Endothelial cell of umbilical vein (primary cell): ENCODE results near the gene EPS8. TPM values are rescaled to one million over a fixed set of nuclear protein-coding genes. Genes with fewer than 3 reads are reported as not detected.
A peak's percentile ranks its signal among the peaks of the same experiment; 100 is the strongest.

Experiments
- BruUV-seq: library from RNA; stranded (reverse); fragments of 400-500 nt; replicated peaks from 2 replicates; lab custom pipeline; 2021; lab: Mats Ljungman, UMichigan
- CTCF ChIA-PET: fragments of 300-600, 350-600 bp; sonication (Branson Sonifier 250); formaldehyde crosslinking; loops from one replicate; lab custom pipeline; 2021; ENCODE audit warnings: antibody characterized with exemption, inconsistent platforms; lab: Charles Lee
- POLR2A ChIA-PET: fragments of 300-600, 350-600 bp; sonication (Branson Sonifier 250); formaldehyde crosslinking; loops from one replicate; lab custom pipeline; 2021; ENCODE audit warnings: antibody characterized with exemption, inconsistent platforms; lab: Charles Lee
- DNase-seq: peaks from one replicate; pipeline ENCODE4 v3.0.0-alpha.2; 2011; ENCODE audit warnings: low read depth, low spot score
- FAIRE-seq: peaks from 2 replicates; lab custom pipeline; 2011; peaks lifted over from hg19 to GRCh38; lab: Jason Lieb, UNC
- H2AFZ ChIP-seq: 2 replicates; pipeline ENCODE4 v1.6.0; 2012; ENCODE audit warnings: low read depth, low read length, control low read depth, inconsistent platforms
- H3K27ac ChIP-seq: 2 replicates; pipeline ENCODE4 v1.5.1; 2011; ENCODE audit warnings: low read depth, mild to moderate bottlenecking, control low read depth, low read length, moderate library complexity; ENCODE audit not compliant: insufficient read depth
- H3K27me3 ChIP-seq, 2 experiments: 2 replicates each; pipeline versions ENCODE4 v1.6.0 to v1.6.1; 2011; ENCODE audit warnings: low read length in 2 of 2, mixed read lengths in 1 of 2; ENCODE audit not compliant: control insufficient read depth in 2 of 2, insufficient read depth in 2 of 2
- H3K36me3 ChIP-seq, 2 experiments: 2 replicates in 1 of 2; 3 replicates in 1 of 2; pipeline ENCODE4 v1.5.1; 2011; ENCODE audit warnings: low read length in 2 of 2, mild to moderate bottlenecking in 1 of 2, moderate library complexity in 1 of 2; ENCODE audit not compliant: control insufficient read depth in 2 of 2, insufficient read depth in 2 of 2; ENCODE audit errors: extremely low read depth in 1 of 2
- H3K4me1 ChIP-seq: 3 replicates; pipeline ENCODE4 v1.5.1; 2011; ENCODE audit warnings: mild to moderate bottlenecking, low read length; ENCODE audit not compliant: control insufficient read depth, insufficient read depth; ENCODE audit errors: extremely low read depth
- H3K4me2 ChIP-seq: 2 replicates; pipeline ENCODE4 v1.6.1; 2011; ENCODE audit warnings: low read length, control low read depth, mixed read lengths; ENCODE audit not compliant: insufficient read depth
- H3K4me3 ChIP-seq, 3 experiments: fragments of 200-600 bp in 1 of 3; sonication (generic), shearing (Covaris generic) in 1 of 3; replicated peaks in 1 of 3; 2 replicates each; pipeline ENCODE4 v1.5.1; 2011 to 2016; ENCODE audit warnings: control low read depth in 3 of 3, low read length in 3 of 3, mild to moderate bottlenecking in 2 of 3, inconsistent platforms in 1 of 3, low read depth in 1 of 3, moderate library complexity in 1 of 3; ENCODE audit not compliant: insufficient read depth in 1 of 3
- H3K79me2 ChIP-seq: 2 replicates; pipeline ENCODE4 v1.6.0; 2012; ENCODE audit warnings: low read length, inconsistent platforms; ENCODE audit not compliant: control insufficient read depth, insufficient read depth
- H3K9ac ChIP-seq: replicated peaks from 2 replicates; pipeline ENCODE3; 2011; ENCODE audit warnings: low read length, control low read depth; ENCODE audit not compliant: insufficient read depth; ENCODE audit errors: extremely low read depth
- H3K9me1 ChIP-seq: replicated peaks from 3 replicates; pipeline ENCODE4 v1.6.0; 2011; ENCODE audit warnings: mild to moderate bottlenecking, low read length; ENCODE audit not compliant: control insufficient read depth, insufficient read depth; ENCODE audit errors: extremely low read depth
- H3K9me3 ChIP-seq: replicated peaks from 2 replicates; pipeline ENCODE4 v1.5.1; 2012; ENCODE audit warnings: low read length, inconsistent platforms; ENCODE audit not compliant: control insufficient read depth, insufficient read depth
- H4K20me1 ChIP-seq: replicated peaks from 2 replicates; pipeline ENCODE3; 2011; ENCODE audit warnings: mild to moderate bottlenecking, low read length; ENCODE audit not compliant: control insufficient read depth, insufficient read depth; ENCODE audit errors: extremely low read depth
- EZH2 ChIP-seq: IDR thresholded peaks from 2 replicates; pipeline ENCODE4 v1.6.1; 2012; ENCODE audit warnings: borderline replicate concordance, low read depth, mild to moderate bottlenecking, moderate library complexity, low read length, inconsistent platforms; ENCODE audit not compliant: severe bottlenecking
- FOS ChIP-seq: IDR thresholded peaks from 2 replicates; pipeline ENCODE4 v1.6.1; 2011; ENCODE audit warnings: mild to moderate bottlenecking, low read length, moderate library complexity, borderline replicate concordance; ENCODE audit not compliant: insufficient read depth
- GATA2 ChIP-seq: IDR thresholded peaks from 2 replicates; pipeline ENCODE4 v1.7.0; 2011; ENCODE audit warnings: low read depth, mild to moderate bottlenecking, moderate library complexity, mixed read lengths, low read length; ENCODE audit not compliant: insufficient read length, insufficient read depth
- JUN ChIP-seq: IDR thresholded peaks from 2 replicates; pipeline ENCODE4 v1.6.1; 2011; ENCODE audit warnings: borderline replicate concordance, low read depth; ENCODE audit not compliant: insufficient read length, insufficient read depth
- MYC ChIP-seq: IDR thresholded peaks from one replicate; pipeline ENCODE4 v1.6.1; 2011; ENCODE audit warnings: mild to moderate bottlenecking, low read depth, low read length
- POLR2A ChIP-seq: IDR thresholded peaks from 2 replicates; pipeline ENCODE4 v1.6.1; 2012; ENCODE audit warnings: low read depth, mild to moderate bottlenecking, control low read depth, low read length
- POLR2AphosphoS5 ChIP-seq: IDR thresholded peaks from 2 replicates; pipeline ENCODE4 v1.6.1; 2012; ENCODE audit warnings: low read depth, mild to moderate bottlenecking, control low read depth, low read length, moderate library complexity; ENCODE audit not compliant: insufficient read depth
- dilution Hi-C: fragments of 300-500 bp; cut with MboI; formaldehyde crosslinking; loops from one replicate; pipeline ENCODE4 v1.15.0; 2019; ENCODE audit warnings: low sequenced_read_pairs; ENCODE audit not compliant: extremely low pct_ligation_motif_present
- intact Hi-C: fragments of 100-400 bp; cut with micrococcal nuclease; formaldehyde crosslinking; loops from one replicate; pipeline ENCODE4 v1.10.0; 2022
- polyA plus RNA-seq, 4 experiments: library from polyadenylated mRNA; depleted of rRNA in 3 of 4; stranded (reverse) in 3 of 4; unstranded in 1 of 4; fragments of >200 nt; gene quantifications; 2 replicates each; pipeline versions ENCODE4 v1.2.1 to v1.2.3, GENCODE V29; 2011 to 2012; ENCODE audit warnings: missing spikeins in 1 of 4
- total RNA-seq: library from RNA; stranded (reverse); gene quantifications from 2 replicates; pipeline ENCODE4 v1.2.3, GENCODE V29; 2021
- TF ChIP-seq, protein P1 (sequence below), 2 donors: IDR thresholded peaks; 1 replicate in 1 of 2; 2 replicates in 1 of 2; pipeline ENCODE4 v1.5.1; 2011; ENCODE audit warnings: low read length in 2 of 2, mild to moderate bottlenecking in 2 of 2, moderate library complexity in 2 of 2, control low read depth in 1 of 2, inconsistent platforms in 1 of 2, low read depth in 1 of 2; ENCODE audit not compliant: insufficient read depth in 1 of 2; ENCODE audit errors: extremely low read depth in 1 of 2
- TF ChIP-seq, protein P2 (sequence below): IDR thresholded peaks from 2 replicates; pipeline ENCODE4 v1.6.1; 2011; ENCODE audit not compliant: insufficient read depth, insufficient read length

Gene EPS8
- total and polyA plus RNA-seq, 2 donors (not counting 3 experiments of a cell fraction or from before 2014, with no cell fraction given) = 8.4 to 11.9 TPM

DNA sequence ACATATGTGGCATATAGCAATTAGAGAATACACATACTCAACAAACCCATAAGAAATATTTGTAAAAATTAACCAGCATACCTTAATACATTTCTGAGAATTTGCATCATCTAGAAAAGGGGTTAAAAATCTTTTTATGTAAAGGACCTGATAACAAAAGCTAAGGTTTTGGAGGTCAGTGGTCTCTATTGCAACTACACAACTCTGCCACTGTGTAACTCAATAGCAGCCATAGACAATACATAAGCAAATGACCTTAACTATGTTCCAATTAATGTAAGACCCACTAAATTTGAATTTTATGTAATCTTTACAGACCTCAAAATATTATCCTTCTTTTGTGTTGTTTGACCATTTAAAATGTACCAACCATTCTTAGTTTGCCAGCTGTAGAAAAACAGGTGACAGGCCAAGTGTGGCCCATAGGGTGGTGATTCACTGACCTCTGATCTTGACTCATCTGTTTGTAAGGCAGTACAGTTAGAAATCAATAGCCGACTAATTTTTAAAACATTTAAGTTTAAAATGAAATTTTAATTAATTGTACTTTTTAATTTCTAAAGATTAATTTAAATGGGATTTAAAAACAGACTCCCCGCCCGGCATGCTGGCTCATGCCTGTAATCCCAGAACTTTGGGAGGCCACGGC is 7.4 kb upstream of the EPS8 start:
- H3K79me2 ChIP-seq = no peaks in the 10 kb centered on the region
- peak overlapping the region; percentile 24 for H3K4me2 ChIP-seq
- no peak overlapping the region for H3K27ac ChIP-seq
- no TSS peak for BruUV-seq
- H3K4me1 ChIP-seq = peaks cover 12% of the 10 kb centered on the region
- no peak overlapping the region for H3K4me3 ChIP-seq
- CTCF ChIA-PET = interaction anchor here (1.3 to 2.0 kb wide), 5 partner anchors 11 to 203 kb away, joined by 3 to 7 read pairs (median 4); no protein-coding TSS in a partner anchor
- H3K27me3 ChIP-seq = no peaks in the 10 kb centered on the region
- dilution Hi-C loops = no loop called here
- no peak overlapping the region for H2AFZ ChIP-seq
- intact Hi-C loops = no loop called here
- H3K9me3 ChIP-seq = no peaks in the 10 kb centered on the region
- FAIRE-seq = no peak
- no peak overlapping the region for H3K9ac ChIP-seq
- DNase-seq = peak; percentile 27
- no peaks in the 10 kb centered on the region for H3K36me3 ChIP-seq
- no peaks in the 10 kb centered on the region for H3K9me1 ChIP-seq
- no peak for TF ChIP-seq GATA2
- peak; percentile 54 for TF ChIP-seq FOS
- no peak for TF ChIP-seq MYC
- peak; percentile 25 for TF ChIP-seq JUN
- no peak for TF ChIP-seq EZH2
- TF ChIP-seq, protein P1, sequence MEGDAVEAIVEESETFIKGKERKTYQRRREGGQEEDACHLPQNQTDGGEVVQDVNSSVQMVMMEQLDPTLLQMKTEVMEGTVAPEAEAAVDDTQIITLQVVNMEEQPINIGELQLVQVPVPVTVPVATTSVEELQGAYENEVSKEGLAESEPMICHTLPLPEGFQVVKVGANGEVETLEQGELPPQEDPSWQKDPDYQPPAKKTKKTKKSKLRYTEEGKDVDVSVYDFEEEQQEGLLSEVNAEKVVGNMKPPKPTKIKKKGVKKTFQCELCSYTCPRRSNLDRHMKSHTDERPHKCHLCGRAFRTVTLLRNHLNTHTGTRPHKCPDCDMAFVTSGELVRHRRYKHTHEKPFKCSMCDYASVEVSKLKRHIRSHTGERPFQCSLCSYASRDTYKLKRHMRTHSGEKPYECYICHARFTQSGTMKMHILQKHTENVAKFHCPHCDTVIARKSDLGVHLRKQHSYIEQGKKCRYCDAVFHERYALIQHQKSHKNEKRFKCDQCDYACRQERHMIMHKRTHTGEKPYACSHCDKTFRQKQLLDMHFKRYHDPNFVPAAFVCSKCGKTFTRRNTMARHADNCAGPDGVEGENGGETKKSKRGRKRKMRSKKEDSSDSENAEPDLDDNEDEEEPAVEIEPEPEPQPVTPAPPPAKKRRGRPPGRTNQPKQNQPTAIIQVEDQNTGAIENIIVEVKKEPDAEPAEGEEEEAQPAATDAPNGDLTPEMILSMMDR (IDR thresholded peaks at IDR 0.05; ENCODE audit: extremely low read depth in 1 of 2, insufficient read depth in 1 of 2, low read depth in 1 of 2, low read length in 2 of 2) = no peak
- no peak for TF ChIP-seq POLR2AphosphoS5
- TF ChIP-seq POLR2A = no peak
- TF ChIP-seq, protein P2, sequence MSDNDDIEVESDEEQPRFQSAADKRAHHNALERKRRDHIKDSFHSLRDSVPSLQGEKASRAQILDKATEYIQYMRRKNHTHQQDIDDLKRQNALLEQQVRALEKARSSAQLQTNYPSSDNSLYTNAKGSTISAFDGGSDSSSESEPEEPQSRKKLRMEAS = no peak
- POLR2A ChIA-PET = no interaction called here
- H4K20me1 ChIP-seq = no peaks in the 10 kb centered on the region
